ENCODE measurements around the gene DMAC2. TPM values are rescaled to one million over a fixed set of nuclear protein-coding genes. Genes with fewer than 3 reads are reported as not detected.

The DMAC2 gene
- total and polyA plus RNA-seq, 2 experiments from 2014 or later, result 77.2 to 86.5 TPM

GRCh38 chr19:41452584-41453275, 13.0 kb upstream of the DMAC2 start:
- peaks cover 6% of the 10 kb centered on the region; the same call in 1 of the 3 replicates for H3K4me1 Mint-ChIP-seq
- H3K4me3 Mint-ChIP-seq, result no peak overlapping the region
- H4K20me1 ChIP-seq (replicated peaks; ENCODE audit: insufficient read depth), result no peaks in the 10 kb centered on the region
- H3F3A ChIP-seq (replicated peaks; ENCODE audit: low read depth), result no peaks in the 10 kb centered on the region
- peak; percentile 17; the same call in 2 of the 3 replicates for ATAC-seq
- no peaks in the 10 kb centered on the region for H3K36me3 Mint-ChIP-seq (ENCODE audit: low read depth)
- no peak for TF ChIP-seq ZNF331 (CRISPR knock-in tag; IDR thresholded peaks at IDR 0.05; ENCODE audit: low read depth)
- peak; percentile 14 to 32; a peak in 2 of 4 replicates for TF ChIP-seq CTCF (conservative IDR thresholded peaks at IDR 0.05; ENCODE audit: low read depth in 2 of 2)
- no peak for TF ChIP-seq POLR2AphosphoS5 (IDR thresholded peaks at IDR 0.05; ENCODE audit: low read depth)
- TF ChIP-seq ETS1 (IDR thresholded peaks at IDR 0.05), result no peak
- H3K9me3 Mint-ChIP-seq, result no peaks in the 10 kb centered on the region
- peaks cover 3% of the 10 kb centered on the region; the same call in 1 of the 2 replicates for H3K4me1 ChIP-seq (ENCODE audit: insufficient read depth)
- H3K27me3 Mint-ChIP-seq (ENCODE audit: insufficient read depth, low read depth, poor library complexity), result peaks cover 12% of the 10 kb centered on the region
- H2AFZ ChIP-seq, result no peak overlapping the region
- no peaks in the 10 kb centered on the region for H3K36me3 ChIP-seq (ENCODE audit: insufficient read depth)
- peaks cover 13% of the 10 kb centered on the region; the same call in 1 of the 2 replicates for H3K27me3 ChIP-seq (ENCODE audit: insufficient read depth)
- no peak for DNase-seq (ENCODE audit: low spot score)
- H3K9me2 ChIP-seq (ENCODE audit: insufficient read depth), result no peaks in the 10 kb centered on the region
- no peak overlapping the region for H3K4me3 ChIP-seq
- H3K79me2 ChIP-seq (replicated peaks; ENCODE audit: insufficient read depth), result no peaks in the 10 kb centered on the region
- H3K27ac ChIP-seq (ENCODE audit: low read depth), result no peak overlapping the region
- no peak overlapping the region for H3K27ac Mint-ChIP-seq
- H3K4me2 ChIP-seq, result no peak overlapping the region

GRCh38 chr19:41449865-41450178, 10.1 kb upstream of the DMAC2 start:
- no peaks in the 10 kb centered on the region for H3K9me3 Mint-ChIP-seq
- no peaks in the 10 kb centered on the region for H3K36me3 Mint-ChIP-seq (ENCODE audit: low read depth)
- Histone ChIP-seq H3K9me2 (ENCODE audit: insufficient read depth) (no peaks in the 10 kb centered on the region), H3F3A (replicated peaks; ENCODE audit: low read depth) (no peaks in the 10 kb centered on the region), H3K4me2 (no peak overlapping the region; the same call in 1 of the 2 replicates), H2AFZ (no peak overlapping the region; the same call in 1 of the 2 replicates), H3K27ac (ENCODE audit: low read depth) (no peak overlapping the region), H4K20me1 (replicated peaks; ENCODE audit: insufficient read depth) (no peaks in the 10 kb centered on the region), H3K27me3 (ENCODE audit: insufficient read depth) (peaks cover 17% of the 10 kb centered on the region; the same call in 1 of the 2 replicates), H3K4me3 (no peak overlapping the region), H3K79me2 (replicated peaks; ENCODE audit: insufficient read depth) (no peaks in the 10 kb centered on the region), H3K4me1 (ENCODE audit: insufficient read depth) (peaks cover 3% of the 10 kb centered on the region; the same call in 1 of the 2 replicates), H3K36me3 (ENCODE audit: insufficient read depth) (no peaks in the 10 kb centered on the region)
- DNase-seq (ENCODE audit: low spot score), result no peak
- peaks cover 6% of the 10 kb centered on the region; the same call in 1 of the 3 replicates for H3K4me1 Mint-ChIP-seq
- peaks cover 19% of the 10 kb centered on the region for H3K27me3 Mint-ChIP-seq (ENCODE audit: insufficient read depth, low read depth, poor library complexity)
- ATAC-seq, result no peak; the same call in 2 of the 3 replicates
- H3K4me3 Mint-ChIP-seq, result no peak overlapping the region
- H3K27ac Mint-ChIP-seq, result no peak overlapping the region
- no peak for TF ChIP-seq CREB1 (CRISPR knock-in tag; IDR thresholded peaks at IDR 0.05; ENCODE audit: low read depth)
- TF ChIP-seq ETS1 (IDR thresholded peaks at IDR 0.05), result no peak
- no peak for TF ChIP-seq REST (IDR thresholded peaks at IDR 0.05; ENCODE audit: unreplicated experiment)
